CD14-positive monocyte (primary cell): ENCODE results near the gene ZFHX3. TPM values are rescaled to one million over a fixed set of nuclear protein-coding genes. Genes with fewer than 3 reads are reported as not detected.

Source experiments
- DNase-seq, 3 donors: peaks; one replicate each; pipeline ENCODE4 v3.0.0-alpha.2; 2011 to 2022
- H2AFZ ChIP-seq: 2 replicates; pipeline ENCODE4 v1.6.0; 2012; ENCODE audit warnings: mild to moderate bottlenecking, low read depth, low read length, inconsistent platforms; ENCODE audit not compliant: insufficient read depth, poor library complexity, severe bottlenecking
- H3K27ac ChIP-seq, 2 donors: 1 replicate in 1 of 2; 2 replicates in 1 of 2; pipeline ENCODE4 v1.5.1; 2012 to 2013; ENCODE audit warnings: low read length in 2 of 2, control low read depth in 1 of 2, inconsistent platforms in 1 of 2, low read depth in 1 of 2, mild to moderate bottlenecking in 1 of 2
- H3K27me3 ChIP-seq, 2 donors: one replicate each; pipeline versions ENCODE4 v1.6.0 to v1.6.1; 2011 to 2013; ENCODE audit warnings: low read length in 2 of 2; ENCODE audit not compliant: control insufficient read depth in 2 of 2, insufficient read depth in 2 of 2
- H3K36me3 ChIP-seq, 2 donors: replicated peaks in 1 of 2; 1 replicate in 1 of 2; 2 replicates in 1 of 2; pipeline versions ENCODE4 v1.5.1 to v1.6.1; 2012 to 2013; ENCODE audit warnings: low read length in 2 of 2, control low read depth in 1 of 2, inconsistent platforms in 1 of 2, mild to moderate bottlenecking in 1 of 2; ENCODE audit not compliant: insufficient read depth in 2 of 2, control insufficient read depth in 1 of 2
- H3K4me1 ChIP-seq, 2 donors: 1 replicate in 1 of 2; 2 replicates in 1 of 2; pipeline versions ENCODE4 v1.5.1 to v1.6.1; 2012 to 2013; ENCODE audit warnings: low read length in 2 of 2, control low read depth in 1 of 2, inconsistent platforms in 1 of 2, mild to moderate bottlenecking in 1 of 2, moderate library complexity in 1 of 2; ENCODE audit not compliant: insufficient read depth in 2 of 2, control insufficient read depth in 1 of 2
- H3K4me2 ChIP-seq: replicated peaks from 2 replicates; pipeline ENCODE3; 2012; ENCODE audit warnings: low read length, moderate library complexity, mild to moderate bottlenecking; ENCODE audit not compliant: poor library complexity, severe bottlenecking; ENCODE audit errors: extremely low read depth
- H3K4me3 ChIP-seq, 3 experiments: fragments of 200-600 bp in 1 of 3; sonication (generic) in 1 of 3; replicated peaks in 1 of 3; 1 replicate in 2 of 3; 2 replicates in 1 of 3; pipeline ENCODE4 v1.5.1; 2011 to 2013; ENCODE audit warnings: low read length in 3 of 3, mild to moderate bottlenecking in 3 of 3, control low read depth in 2 of 3, low read depth in 2 of 3, inconsistent platforms in 1 of 3, moderate library complexity in 1 of 3
- H3K79me2 ChIP-seq: 2 replicates; pipeline ENCODE4 v1.6.0; 2012; ENCODE audit warnings: mild to moderate bottlenecking, control low read depth, inconsistent platforms, low read length, moderate library complexity; ENCODE audit not compliant: insufficient read depth
- H3K9ac ChIP-seq: 2 replicates; pipeline ENCODE4 v1.6.0; 2017; ENCODE audit warnings: low read length, mild to moderate bottlenecking; ENCODE audit not compliant: insufficient read depth, poor library complexity, severe bottlenecking
- H3K9me3 ChIP-seq, 2 donors: replicated peaks in 1 of 2; 1 replicate in 1 of 2; 2 replicates in 1 of 2; pipeline versions ENCODE4 v1.5.1 to v1.6.1; 2012 to 2013; ENCODE audit warnings: low read length in 2 of 2, control low read depth in 1 of 2; ENCODE audit not compliant: control insufficient read depth in 1 of 2, insufficient read depth in 1 of 2
- H4K20me1 ChIP-seq: 2 replicates; pipeline ENCODE4 v1.6.0; 2012; ENCODE audit warnings: mild to moderate bottlenecking, low read length, control low read depth, moderate library complexity; ENCODE audit not compliant: insufficient read depth
- H3K27ac Mint-ChIP-seq, 7 donors: one replicate each; pipeline ENCODE4 v1.8.0; 2020; ENCODE audit warnings: mild to moderate bottlenecking in 7 of 7, mixed read lengths in 7 of 7, moderate library complexity in 6 of 7, inconsistent platforms in 2 of 7
- H3K27me3 Mint-ChIP-seq, 3 donors: one replicate each; pipeline ENCODE4 v1.8.0; 2021 to 2022; ENCODE audit warnings: low read depth in 3 of 3, mild to moderate bottlenecking in 3 of 3, mixed read lengths in 3 of 3, moderate library complexity in 3 of 3, inconsistent platforms in 1 of 3
- H3K36me3 Mint-ChIP-seq, 2 donors: one replicate each; pipeline ENCODE4 v1.8.0; 2020; ENCODE audit warnings: mixed read lengths in 2 of 2, inconsistent platforms in 1 of 2, mild to moderate bottlenecking in 1 of 2
- H3K4me1 Mint-ChIP-seq: one replicate; pipeline ENCODE4 v1.8.0; 2020; ENCODE audit warnings: mild to moderate bottlenecking, mixed read lengths
- H3K4me3 Mint-ChIP-seq, 2 donors: one replicate each; pipeline ENCODE4 v1.8.0; 2020; ENCODE audit warnings: mild to moderate bottlenecking in 2 of 2, mixed read lengths in 2 of 2, moderate library complexity in 1 of 2
- H3K9me3 Mint-ChIP-seq, 7 donors: one replicate each; pipeline ENCODE4 v1.8.0; 2020 to 2022; ENCODE audit warnings: mixed read lengths in 7 of 7, mild to moderate bottlenecking in 6 of 7, moderate library complexity in 6 of 7, inconsistent platforms in 2 of 7
- CTCF ChIP-seq: fragments of 200-600 bp; IDR thresholded peaks from one replicate; pipeline ENCODE4 v1.8.0; 2022; ENCODE audit warnings: antibody characterized with exemption, mild to moderate bottlenecking
- WGBS: methylation state at CpG from one replicate; pipeline ENCODE4 v1.1.5; 2013; ENCODE audit warnings: missing lambda C conversion rate; ENCODE audit not compliant: insufficient coverage; 5-methylcytosine and 5-hydroxymethylcytosine counted together
- intact Hi-C, 2 donors: fragments of 100-400 bp; cut with micrococcal nuclease; formaldehyde crosslinking; loops; one replicate each; pipeline versions ENCODE4 v1.15.0 to v1.15.1; 2023
- polyA plus RNA-seq, 3 donors: library from polyadenylated mRNA; depleted of rRNA in 1 of 3; unstranded in 2 of 3; stranded (reverse) in 1 of 3; fragments of 300-500 nt in 2 of 3; fragments of >200 nt in 1 of 3; fragmentation: Illumina TruSeq in 2 of 3; gene quantifications; 1 replicate in 2 of 3; 2 replicates in 1 of 3; pipeline ENCODE4 v1.2.3, GENCODE V29; 2012 to 2021

ZFHX3 gene
- polyA plus RNA-seq, 3 donors, result 0.42 to 4.2 (median 0.43) TPM

- TF ChIP-seq CTCF, result no peak
- intact Hi-C loops, result loop anchor here in 1 of 2 donors (10.0 kb wide), 1 partner anchor 205 kb away; no protein-coding TSS in a partner anchor
- Histone ChIP-seq H3K4me2 (no peak overlapping the region), H3K4me3 (no peak overlapping the region), H3K9me3 (no peaks in the 10 kb centered on the region), H4K20me1 (peaks cover 12% of the 10 kb centered on the region), H3K4me1 (peaks cover 46 to 54% of the 10 kb centered on the region in 2 donors), H3K27me3 (no peaks in the 10 kb centered on the region), H3K36me3 (no peaks in the 10 kb centered on the region), H3K79me2 (no peaks in the 10 kb centered on the region), H3K9ac (no peak overlapping the region), H3K27ac (no peak overlapping the region), H2AFZ (no peak overlapping the region)
- DNase-seq, result no peak
- H3K36me3 Mint-ChIP-seq, result peaks cover 9 to 14% of the 10 kb centered on the region in 2 donors
- H3K9me3 Mint-ChIP-seq, result peaks cover 0 to 3% (median 0%) of the 10 kb centered on the region in 7 donors
- no peak overlapping the region for H3K4me3 Mint-ChIP-seq
- H3K4me1 Mint-ChIP-seq, result peaks cover 64% of the 10 kb centered on the region
- peaks cover 0 to 3% (median 2%) of the 10 kb centered on the region in 3 donors for H3K27me3 Mint-ChIP-seq
- H3K27ac Mint-ChIP-seq, result peak overlapping the region in 2 of 7 donors; percentile 70 to 74
- WGBS, result 33% methylated on average over 1 of the region's 4 CpGs
These were observed 197.9 kb downstream of the ZFHX3 start for GRCh38 chr16:72850021-72850420.

GRCh38 chr16:72848759-72849664 is 198.9 kb downstream of the ZFHX3 start:
- no peaks in the 10 kb centered on the region for H3K79me2 ChIP-seq
- peak; percentile 61 to 70 (median 61) for DNase-seq
- H2AFZ ChIP-seq, result peak overlapping the region; percentile 30
- WGBS, result 37% methylated on average over 17 of the region's 24 CpGs
- H3K4me3 ChIP-seq, result peak overlapping the region in 1 of 3 experiments; percentile 29
- peaks cover 1 to 2% (median 2%) of the 10 kb centered on the region in 3 donors for H3K27me3 Mint-ChIP-seq
- H4K20me1 ChIP-seq, result peaks cover 21% of the 10 kb centered on the region
- no peaks in the 10 kb centered on the region for H3K9me3 ChIP-seq
- peak overlapping the region in 6 of 7 donors; percentile 47 to 86 (median 76) for H3K27ac Mint-ChIP-seq
- H3K27me3 ChIP-seq, result no peaks in the 10 kb centered on the region
- TF ChIP-seq CTCF, result no peak
- intact Hi-C loops, result loop anchor here in 1 of 2 donors (10.0 kb wide), 1 partner anchor 126 kb away; no protein-coding TSS in a partner anchor
- H3K4me1 ChIP-seq, result peaks cover 43 to 54% of the 10 kb centered on the region in 2 donors
- peak overlapping the region; percentile 60 for H3K4me2 ChIP-seq
- H3K36me3 Mint-ChIP-seq, result peaks cover 11 to 13% of the 10 kb centered on the region in 2 donors
- peaks cover 64% of the 10 kb centered on the region for H3K4me1 Mint-ChIP-seq
- no peak overlapping the region for H3K27ac ChIP-seq
- peak overlapping the region; percentile 16 for H3K9ac ChIP-seq
- H3K9me3 Mint-ChIP-seq, result peaks cover 0 to 3% (median 0%) of the 10 kb centered on the region in 7 donors
- no peaks in the 10 kb centered on the region for H3K36me3 ChIP-seq
- peak overlapping the region; percentile 49 to 84 for H3K4me3 Mint-ChIP-seq
